H4 (cell line): Measurements from ENCODE around the gene HSD17B2. TPM values are rescaled to one million over a fixed set of nuclear protein-coding genes. Genes with fewer than 3 reads are reported as not detected.
A peak's percentile ranks its signal among the peaks of the same experiment; 100 is the strongest.

ENCODE experiments used
- DNase-seq: peaks from one replicate; pipeline ENCODE4 v3.0.0-alpha.2; 2015; ENCODE audit warnings: low spot score
- total RNA-seq: library from RNA; depleted of rRNA; stranded (reverse); fragments of >200 nt; shearing (Covaris generic); gene quantifications from 2 replicates; pipeline ENCODE4 v1.2.3, GENCODE V29; 2014

HSD17B2 gene
- total RNA-seq, 1 experiment from 2014 or later: 1.1 TPM

- DNase-seq: no peak
These were observed 15.5 kb upstream of the HSD17B2 start for GRCh38 chr16:82019535-82019934.

GRCh38 chr16:82020051-82020450 lies 15.0 kb upstream of the HSD17B2 start:
- DNase-seq: no peak

GRCh38 chr16:82023206-82023605 lies 11.8 kb upstream of the HSD17B2 start:
- no peak for DNase-seq

GRCh38 chr16:82024316-82024715 lies 10.7 kb upstream of the HSD17B2 start:
- no peak for DNase-seq

- DNase-seq: no peak
These were observed 10.2 kb upstream of the HSD17B2 start for GRCh38 chr16:82024883-82025282.

GRCh38 chr16:82027629-82028064 lies 7.4 kb upstream of the HSD17B2 start:
- DNase-seq: no peak

- peak; percentile 63 for DNase-seq
These were observed 3.7 kb upstream of the HSD17B2 start for GRCh38 chr16:82031116-82032084.

GRCh38 chr16:82033006-82033405 lies 2.0 kb upstream of the HSD17B2 start:
- no peak for DNase-seq

- DNase-seq: no peak
These were observed 1.3 kb upstream of the HSD17B2 start for GRCh38 chr16:82033683-82034300.

- DNase-seq: no peak
These were observed 2.2 kb downstream of the HSD17B2 start for GRCh38 chr16:82037251-82037650.

- peak; percentile 20 for DNase-seq
These were observed 2.6 kb downstream of the HSD17B2 start for GRCh38 chr16:82037666-82038065.

- DNase-seq: no peak
These were observed 5.2 kb downstream of the HSD17B2 start for GRCh38 chr16:82040296-82040695.

- no peak for DNase-seq
These were observed 6.5 kb downstream of the HSD17B2 start for GRCh38 chr16:82041542-82041941.

- no peak for DNase-seq
These were observed 7.1 kb downstream of the HSD17B2 start for GRCh38 chr16:82042144-82042543.

GRCh38 chr16:82042846-82043245 lies 7.8 kb downstream of the HSD17B2 start:
- DNase-seq: no peak

- no peak for DNase-seq
These were observed 8.9 kb downstream of the HSD17B2 start for GRCh38 chr16:82043680-82044584.

GRCh38 chr16:82044585-82044911 lies 9.5 kb downstream of the HSD17B2 start:
- DNase-seq: no peak

GRCh38 chr16:82045465-82045864 lies 10.4 kb downstream of the HSD17B2 start:
- DNase-seq: no peak

- no peak for DNase-seq
These were observed 11.5 kb downstream of the HSD17B2 start for GRCh38 chr16:82046541-82046940.

- DNase-seq: no peak
These were observed 11.9 kb downstream of the HSD17B2 start for GRCh38 chr16:82046941-82047340.

GRCh38 chr16:82047374-82047773 lies 12.3 kb downstream of the HSD17B2 start:
- no peak for DNase-seq

- no peak for DNase-seq
These were observed 12.7 kb downstream of the HSD17B2 start for GRCh38 chr16:82047787-82048186.
